G401 (cell line): ENCODE data around the gene PTK6. TPM values are rescaled to one million over a fixed set of nuclear protein-coding genes. Genes with fewer than 3 reads are reported as not detected.
A peak's percentile ranks its signal among the peaks of the same experiment; 100 is the strongest.
"Not testable (repeated sequence)": the region's sequence is repeated elsewhere in the genome, so short reads cannot be mapped to it uniquely, and the experiment has no call there.

ENCODE experiments used
- DNase-seq: peaks from one replicate; pipeline ENCODE4 v3.0.0-alpha.2; 2015; ENCODE audit warnings: low spot score
- in situ Hi-C: cut with HindIII; loops from 2 replicates; pipeline ENCODE4 v1.10.0; 2016; ENCODE audit warnings: low sequenced_read_pairs, mixed read lengths
- total RNA-seq: library from RNA; depleted of rRNA; stranded (reverse); fragments of >200 nt; shearing (Covaris generic); gene quantifications from 2 replicates; pipeline ENCODE4 v1.2.3, GENCODE V29; 2014

Gene PTK6
- total RNA-seq, 1 experiment from 2014 or later: 0.10 TPM

GRCh38 chr20:63571087-63571478 lies 33.9 kb upstream of the PTK6 start:
- in situ Hi-C loops, DNase-seq: not testable (repeated sequence)

- in situ Hi-C loops: no loop called here
- no peak for DNase-seq
Measured at GRCh38 chr20:63570281-63571086, 33.3 kb upstream of the PTK6 start.

GRCh38 chr20:63568986-63569949 lies 32.1 kb upstream of the PTK6 start:
- DNase-seq: peak; percentile 15
- in situ Hi-C loops: no loop called here

- no peak for DNase-seq
- in situ Hi-C loops: no loop called here
Measured at GRCh38 chr20:63568170-63568981, 31.2 kb upstream of the PTK6 start.

- in situ Hi-C loops: no loop called here
- DNase-seq: no peak
Measured at GRCh38 chr20:63567386-63568169, 30.4 kb upstream of the PTK6 start.

GRCh38 chr20:63567136-63567385 lies 29.9 kb upstream of the PTK6 start:
- no peak for DNase-seq
- in situ Hi-C loops: no loop called here

- in situ Hi-C loops: no loop called here
- no peak for DNase-seq
Measured at GRCh38 chr20:63566395-63567135, 29.4 kb upstream of the PTK6 start.

GRCh38 chr20:63565699-63566335 lies 28.6 kb upstream of the PTK6 start:
- peak; percentile 12 for DNase-seq
- in situ Hi-C loops: no loop called here

GRCh38 chr20:63565021-63565698 lies 28.0 kb upstream of the PTK6 start:
- in situ Hi-C loops: no loop called here
- DNase-seq: no peak

- in situ Hi-C loops: no loop called here
- DNase-seq: no peak
Measured at GRCh38 chr20:63564036-63564810, 27.0 kb upstream of the PTK6 start.

- no peak for DNase-seq
- in situ Hi-C loops: no loop called here
Measured at GRCh38 chr20:63563225-63563935, 26.2 kb upstream of the PTK6 start.

GRCh38 chr20:63562461-63563224 lies 25.5 kb upstream of the PTK6 start:
- in situ Hi-C loops: no loop called here
- DNase-seq: no peak

- in situ Hi-C loops: no loop called here
Measured at GRCh38 chr20:63561624-63562396, 24.6 kb upstream of the PTK6 start.

GRCh38 chr20:63560856-63561609 lies 23.9 kb upstream of the PTK6 start:
- in situ Hi-C loops: no loop called here
- no peak for DNase-seq

More at GRCh38 chr20:63561624-63562396, 24.6 kb upstream of the PTK6 start:
- no peak for DNase-seq
